Loucy (cell line): ENCODE measurements around the gene FAM20C.
"Not testable (repeated sequence)": the region's sequence is repeated elsewhere in the genome, so short reads cannot be mapped to it uniquely, and the experiment has no call there.

Experiments
- H2AFZ ChIP-seq: fragments of 200-600 bp; sonication (generic); 2 replicates; pipeline ENCODE4 v1.6.0; 2016; ENCODE audit warnings: antibody characterized with exemption, mild to moderate bottlenecking, low read length, moderate library complexity
- H3F3A ChIP-seq: fragments of 200-600 bp; 2 replicates; pipeline ENCODE4 v1.6.0; 2016; ENCODE audit warnings: antibody characterized with exemption, low read depth, mild to moderate bottlenecking
- H3K27me3 ChIP-seq: fragments of 200-600 bp; sonication (generic); 2 replicates; pipeline ENCODE4 v1.6.1; 2014; ENCODE audit warnings: low read length, mild to moderate bottlenecking; ENCODE audit not compliant: insufficient read depth, poor library complexity, severe bottlenecking
- H3K36me3 ChIP-seq: fragments of 200-600 bp; sonication (generic); 2 replicates; pipeline ENCODE4 v1.6.1; 2016; ENCODE audit warnings: low read length; ENCODE audit not compliant: insufficient read depth
- H3K4me1 ChIP-seq: fragments of 200-600 bp; sonication (generic); 2 replicates; pipeline ENCODE4 v1.5.1; 2014; ENCODE audit warnings: low read length, mild to moderate bottlenecking; ENCODE audit not compliant: insufficient read depth, poor library complexity, severe bottlenecking
- H3K4me2 ChIP-seq: fragments of 200-600 bp; sonication (generic); 2 replicates; pipeline ENCODE4 v1.6.0; 2014; ENCODE audit warnings: antibody characterized with exemption, low read length, low read depth, mild to moderate bottlenecking; ENCODE audit not compliant: poor library complexity, severe bottlenecking
- H3K4me3 ChIP-seq: fragments of 200-600 bp; sonication (generic); 2 replicates; pipeline ENCODE4 v1.5.1; 2014; ENCODE audit warnings: low read length, mild to moderate bottlenecking, mixed read lengths; ENCODE audit not compliant: poor library complexity, severe bottlenecking
- H3K79me2 ChIP-seq: fragments of 200-600 bp; sonication (generic); 2 replicates; pipeline ENCODE4 v1.6.1; 2014; ENCODE audit warnings: low read length; ENCODE audit not compliant: insufficient read depth
- H3K9ac ChIP-seq: fragments of 200-600 bp; sonication (generic); 2 replicates; pipeline ENCODE4 v1.6.0; 2014; ENCODE audit warnings: mild to moderate bottlenecking, low read depth, low read length, moderate library complexity; ENCODE audit not compliant: poor library complexity, severe bottlenecking
- H3K9me2 ChIP-seq: fragments of 200-600 bp; sonication (generic); replicated peaks from 2 replicates; pipeline ENCODE4 v1.6.1; 2016; ENCODE audit warnings: low read depth, low read length, mixed read lengths
- H3K9me3 ChIP-seq: fragments of 200-600 bp; sonication (generic); 2 replicates; pipeline ENCODE4 v1.6.1; 2014; ENCODE audit warnings: mild to moderate bottlenecking, antibody characterized with exemption, low read length, low read depth; ENCODE audit not compliant: insufficient read depth
- H4K20me1 ChIP-seq: fragments of 200-600 bp; sonication (generic); 2 replicates; pipeline ENCODE4 v1.6.0; 2014; ENCODE audit warnings: antibody characterized with exemption, low read length, mild to moderate bottlenecking; ENCODE audit not compliant: insufficient read depth, poor library complexity, severe bottlenecking
- EZH2phosphoT487 ChIP-seq: fragments of 200-600 bp; IDR thresholded peaks from 2 replicates; pipeline ENCODE4 v1.6.1; 2018; ENCODE audit warnings: antibody characterized with exemption, mild to moderate bottlenecking, moderate library complexity, borderline replicate concordance
- TF ChIP-seq, protein P1 (sequence below): fragments of 200-600 bp; sonication (generic); conservative IDR thresholded peaks from 2 replicates; pipeline ENCODE4 v1.5.1; 2014; ENCODE audit warnings: mild to moderate bottlenecking, antibody characterized with exemption, low read length

Gene FAM20C

GRCh38 chr7:260441-261281, 68.3 kb downstream of the FAM20C start:
- H3K4me1 ChIP-seq: no peaks in the 10 kb centered on the region

DNA sequence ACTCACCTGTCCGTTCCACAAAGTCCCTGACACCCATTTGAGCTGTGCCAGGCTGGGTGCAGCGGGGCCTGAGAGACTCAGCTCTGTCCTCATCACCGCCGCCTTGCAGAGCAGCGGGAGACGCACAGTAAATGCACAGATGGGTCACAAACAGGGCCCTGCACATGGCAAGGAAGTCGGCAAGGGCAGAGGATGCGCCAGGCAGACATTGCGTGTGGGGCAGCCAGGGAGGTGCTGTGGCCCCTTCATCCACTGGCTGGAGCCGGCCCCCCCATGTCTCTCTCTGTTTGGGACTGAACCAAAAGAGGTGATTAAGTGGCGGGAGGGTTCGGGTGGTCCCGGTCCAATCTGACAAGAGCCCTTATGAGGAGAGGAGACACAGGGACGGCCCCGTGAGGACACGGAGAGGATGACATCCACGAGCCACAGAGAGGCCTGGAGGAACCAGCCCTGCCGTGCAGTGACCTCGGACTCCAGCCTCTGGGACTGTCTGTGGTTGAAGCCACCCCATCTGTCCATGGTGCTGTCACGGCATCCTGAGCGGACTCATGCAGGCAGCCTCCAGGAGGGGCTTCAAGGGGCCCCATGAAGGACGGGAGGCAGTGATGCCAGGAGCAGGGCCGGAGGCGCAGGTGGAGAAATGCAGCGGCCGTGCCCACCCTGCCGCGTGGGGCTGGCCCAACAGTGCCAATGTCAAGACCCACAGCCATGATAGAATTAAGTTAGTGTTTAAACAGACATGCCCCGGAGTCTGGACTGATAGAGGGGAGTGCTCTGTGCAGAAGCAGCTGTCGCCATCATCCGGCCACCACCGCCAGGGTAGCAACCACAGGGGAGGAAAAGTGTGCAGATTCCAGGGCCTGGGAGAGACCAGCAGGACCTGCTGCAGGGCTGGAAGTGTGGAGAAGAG, 69.2 kb downstream of the FAM20C start:
- Histone ChIP-seq H3K9me3 (peaks cover 35% of the 10 kb centered on the region; the same call in 1 of the 2 replicates), H3K36me3 (no peaks in the 10 kb centered on the region), H3K79me2 (no peaks in the 10 kb centered on the region), H2AFZ (no peak overlapping the region), H3K4me1 (no peaks in the 10 kb centered on the region), H3K4me3 (no peak overlapping the region), H3F3A (no peaks in the 10 kb centered on the region), H3K9ac (no peak overlapping the region), H4K20me1 (no peaks in the 10 kb centered on the region), H3K9me2 (no peaks in the 10 kb centered on the region), H3K27me3 (no peaks in the 10 kb centered on the region), H3K4me2 (no peak overlapping the region)
- TF ChIP-seq EZH2phosphoT487: no peak
- TF ChIP-seq, protein P1, sequence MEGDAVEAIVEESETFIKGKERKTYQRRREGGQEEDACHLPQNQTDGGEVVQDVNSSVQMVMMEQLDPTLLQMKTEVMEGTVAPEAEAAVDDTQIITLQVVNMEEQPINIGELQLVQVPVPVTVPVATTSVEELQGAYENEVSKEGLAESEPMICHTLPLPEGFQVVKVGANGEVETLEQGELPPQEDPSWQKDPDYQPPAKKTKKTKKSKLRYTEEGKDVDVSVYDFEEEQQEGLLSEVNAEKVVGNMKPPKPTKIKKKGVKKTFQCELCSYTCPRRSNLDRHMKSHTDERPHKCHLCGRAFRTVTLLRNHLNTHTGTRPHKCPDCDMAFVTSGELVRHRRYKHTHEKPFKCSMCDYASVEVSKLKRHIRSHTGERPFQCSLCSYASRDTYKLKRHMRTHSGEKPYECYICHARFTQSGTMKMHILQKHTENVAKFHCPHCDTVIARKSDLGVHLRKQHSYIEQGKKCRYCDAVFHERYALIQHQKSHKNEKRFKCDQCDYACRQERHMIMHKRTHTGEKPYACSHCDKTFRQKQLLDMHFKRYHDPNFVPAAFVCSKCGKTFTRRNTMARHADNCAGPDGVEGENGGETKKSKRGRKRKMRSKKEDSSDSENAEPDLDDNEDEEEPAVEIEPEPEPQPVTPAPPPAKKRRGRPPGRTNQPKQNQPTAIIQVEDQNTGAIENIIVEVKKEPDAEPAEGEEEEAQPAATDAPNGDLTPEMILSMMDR: no peak

More at GRCh38 chr7:260441-261281, 68.3 kb downstream of the FAM20C start:
- no peaks in the 10 kb centered on the region for H3F3A ChIP-seq
- H3K36me3 ChIP-seq: no peaks in the 10 kb centered on the region
- TF ChIP-seq, protein P1: no peak
- no peak for TF ChIP-seq EZH2phosphoT487
- H3K4me3 ChIP-seq: no peak overlapping the region
- peaks cover 39% of the 10 kb centered on the region; the same call in 1 of the 2 replicates for H3K9me3 ChIP-seq
- H3K9ac ChIP-seq: no peak overlapping the region
- no peaks in the 10 kb centered on the region for H4K20me1 ChIP-seq
- H3K4me2 ChIP-seq: no peak overlapping the region
- H3K9me2 ChIP-seq: no peaks in the 10 kb centered on the region
- no peaks in the 10 kb centered on the region for H3K27me3 ChIP-seq
- no peak overlapping the region for H2AFZ ChIP-seq
- H3K79me2 ChIP-seq: no peaks in the 10 kb centered on the region

DNA sequence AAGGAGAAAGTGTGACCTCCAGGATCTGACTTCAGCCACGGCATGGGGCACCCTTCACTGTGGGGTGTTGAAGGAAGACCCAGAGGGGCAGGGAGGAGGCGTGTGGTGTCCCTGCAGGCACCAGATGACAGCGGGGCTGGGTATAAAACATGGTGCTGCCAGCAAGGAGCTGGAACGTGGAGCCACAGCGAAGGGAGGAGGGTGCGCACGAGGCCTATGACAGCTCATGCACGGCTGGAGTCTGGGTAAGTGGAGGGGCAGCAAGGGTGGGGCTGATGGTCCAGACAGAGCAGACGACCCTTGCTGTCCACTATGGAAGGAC, 69.8 kb downstream of the FAM20C start:
- Histone ChIP-seq H3K9me2 (no peaks in the 10 kb centered on the region), H3K27me3 (no peaks in the 10 kb centered on the region), H3K4me1 (no peaks in the 10 kb centered on the region), H3K4me2 (no peak overlapping the region), H3F3A (no peaks in the 10 kb centered on the region), H3K36me3 (no peaks in the 10 kb centered on the region), H3K9me3 (peaks cover 33% of the 10 kb centered on the region; the same call in 1 of the 2 replicates), H3K4me3 (no peak overlapping the region), H2AFZ (no peak overlapping the region), H3K79me2 (no peaks in the 10 kb centered on the region), H3K9ac (no peak overlapping the region), H4K20me1 (no peaks in the 10 kb centered on the region)
- no peak for TF ChIP-seq EZH2phosphoT487
- TF ChIP-seq, protein P1: no peak

- H3K4me1 ChIP-seq, H3K27me3 ChIP-seq, H3K4me2 ChIP-seq, H3F3A ChIP-seq, H3K4me3 ChIP-seq, H3K9ac ChIP-seq, H3K79me2 ChIP-seq, H3K9me2 ChIP-seq, H4K20me1 ChIP-seq, H3K36me3 ChIP-seq, H2AFZ ChIP-seq: not testable (repeated sequence)
- peaks cover 28% of the 10 kb centered on the region; the same call in 1 of the 2 replicates for H3K9me3 ChIP-seq
Measured at GRCh38 chr7:262631-263311, 70.4 kb downstream of the FAM20C start.
